ENCODE measurements around the gene ZNF516.

ZNF516 gene

GRCh38 chr18:76528477-76529432 lies 33.7 kb upstream of the ZNF516 start:
- H3K27ac ChIP-seq = no peak overlapping the region
- TF ChIP-seq CTCF (conservative IDR thresholded peaks at IDR 0.05) = no peak

GRCh38 chr18:76525911-76526310 lies 30.9 kb upstream of the ZNF516 start:
- no peak overlapping the region for H3K27ac ChIP-seq

GRCh38 chr18:76524900-76525698 lies 30.1 kb upstream of the ZNF516 start:
- H3K27ac ChIP-seq = no peak overlapping the region
- no peak for TF ChIP-seq CTCF (conservative IDR thresholded peaks at IDR 0.05)

More at GRCh38 chr18:76525911-76526310, 30.9 kb upstream of the ZNF516 start:
- no peak for TF ChIP-seq CTCF (conservative IDR thresholded peaks at IDR 0.05)

DNA sequence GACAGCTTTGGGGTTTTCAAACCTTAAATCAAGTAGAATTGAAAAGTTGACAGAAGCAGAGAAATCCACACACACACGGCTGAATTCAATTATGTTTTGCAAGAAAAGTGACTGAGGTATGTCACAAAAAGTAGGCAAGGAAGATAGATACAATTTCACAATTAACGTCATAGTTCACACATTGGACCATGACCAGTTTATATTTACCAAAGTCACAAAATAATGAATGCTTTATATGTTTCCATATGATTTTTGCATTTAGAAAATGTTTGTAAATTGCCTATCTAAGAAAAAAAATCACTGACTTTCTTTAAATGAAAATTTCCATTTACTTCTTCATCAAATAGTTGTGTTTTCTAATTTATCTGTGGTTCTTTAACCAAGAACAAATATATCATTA lies 29.4 kb upstream of the ZNF516 start:
- no peak overlapping the region for H3K27ac ChIP-seq
- TF ChIP-seq CTCF (conservative IDR thresholded peaks at IDR 0.05) = no peak

DNA sequence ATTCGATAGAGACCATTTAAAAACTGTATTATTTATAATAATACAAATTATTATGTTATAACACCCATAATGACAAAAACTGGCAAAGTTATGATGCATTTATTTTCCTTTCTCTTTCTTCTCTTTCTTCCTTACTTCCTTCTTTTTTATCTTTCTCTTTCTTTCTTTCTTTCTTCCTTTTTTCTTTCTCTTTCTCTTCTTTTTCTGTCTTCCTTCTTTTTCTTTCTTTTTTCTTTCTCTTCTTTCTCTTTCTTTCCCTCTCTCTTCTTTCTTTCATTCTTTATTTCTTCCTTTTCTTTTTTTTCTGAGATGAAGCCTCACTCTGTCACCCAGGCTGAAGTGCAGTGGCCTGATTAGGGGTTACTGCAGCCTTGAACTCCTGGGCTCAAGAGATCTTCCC lies 27.5 kb upstream of the ZNF516 start:
- no peak overlapping the region for H3K27ac ChIP-seq
- TF ChIP-seq CTCF (conservative IDR thresholded peaks at IDR 0.05) = no peak

DNA sequence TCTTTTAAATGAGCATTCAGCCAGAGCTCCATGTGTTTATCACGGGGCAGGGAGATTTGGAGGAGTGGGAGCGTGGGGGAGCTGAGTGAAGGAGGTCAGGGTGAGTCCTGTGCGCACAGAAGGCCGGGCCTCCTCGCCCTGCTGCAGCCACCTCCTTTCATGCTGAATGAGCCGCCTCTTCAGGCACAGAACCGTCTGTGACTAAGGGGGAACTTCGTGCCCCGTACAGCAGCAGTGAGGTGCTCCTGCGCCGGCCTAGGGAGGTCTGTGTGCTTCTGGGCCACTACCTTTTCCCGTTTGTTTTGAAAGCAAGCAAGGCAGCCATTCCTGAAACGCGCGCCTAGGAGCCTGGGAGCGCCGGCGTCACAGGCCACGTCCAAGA lies 27.1 kb upstream of the ZNF516 start:
- no peak for TF ChIP-seq CTCF (conservative IDR thresholded peaks at IDR 0.05)
- H3K27ac ChIP-seq = no peak overlapping the region

DNA sequence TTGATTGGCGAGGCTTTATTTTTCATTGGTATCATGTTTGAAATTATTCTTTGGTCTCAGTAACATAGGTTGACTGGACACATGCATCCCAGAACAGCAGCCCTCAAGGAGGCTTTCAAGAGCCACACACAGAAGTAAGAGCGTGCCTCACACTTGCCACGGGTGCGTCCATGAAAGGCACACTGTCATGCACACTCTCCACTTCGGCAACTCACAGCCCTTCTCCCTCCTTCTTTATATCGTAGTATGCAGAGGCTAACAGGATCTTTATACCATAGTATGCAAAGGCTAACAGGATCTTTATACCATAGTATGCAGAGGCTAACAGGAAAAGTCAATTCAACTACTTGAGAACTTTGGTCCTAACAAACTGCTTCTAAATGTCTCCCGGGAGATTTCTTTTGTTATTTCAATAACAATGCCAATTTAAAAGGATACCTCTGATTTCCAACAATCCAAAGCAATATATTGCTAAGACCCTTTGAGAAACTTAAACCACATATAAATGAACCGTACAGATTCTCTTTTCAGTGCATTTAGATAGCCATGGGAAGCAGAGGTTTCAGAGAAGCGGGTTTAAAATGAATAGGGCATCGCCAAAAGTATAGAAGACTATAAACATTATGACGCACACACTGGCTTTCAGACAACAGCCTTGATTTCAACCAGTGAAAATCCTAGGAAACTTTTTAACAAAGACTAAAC lies 26.5 kb upstream of the ZNF516 start:
- no peak overlapping the region for H3K27ac ChIP-seq

More for the DNA sequence above, 26.5 kb upstream of the ZNF516 start:
- TF ChIP-seq CTCF (conservative IDR thresholded peaks at IDR 0.05) = no peak
